K562 (cell line): ENCODE results near the gene PEX11B. TPM values are rescaled to one million over a fixed set of nuclear protein-coding genes. Genes with fewer than 3 reads are reported as not detected.
A peak's percentile ranks its signal among the peaks of the same experiment; 100 is the strongest.

Experiments used
- CHD2 ChIP-seq: IDR thresholded peaks from 2 replicates; pipeline ENCODE4 v1.6.1; 2011; ENCODE audit warnings: low read depth, low read length
- CREB1 ChIP-seq, 2 experiments: sonication (generic) in 1 of 2; formaldehyde crosslinking in 1 of 2; IDR thresholded peaks; 2 replicates each; pipeline versions ENCODE4 v1.6.1 to v1.8.0; 2012 to 2022; ENCODE audit warnings: inconsistent platforms in 1 of 2, mild to moderate bottlenecking in 1 of 2, missing genetic modification reagents in 1 of 2, moderate library complexity in 1 of 2
- DPF2 ChIP-seq: fragments of 450-650 bp; IDR thresholded peaks from 2 replicates; pipeline ENCODE4 v1.6.1; 2016
- HDAC1 ChIP-seq, 2 experiments: fragments of 450-650 bp; IDR thresholded peaks; 2 replicates each; pipeline ENCODE4 v1.6.1; 2016 to 2017; ENCODE audit warnings: inconsistent platforms in 1 of 2, mild to moderate bottlenecking in 1 of 2, moderate library complexity in 1 of 2
- HOXB6 ChIP-seq: fragments of 250-450 bp; sonication (Bioruptor Pico); IDR thresholded peaks from 2 replicates; pipeline ENCODE4 v1.5.1; 2022; ENCODE audit warnings: mild to moderate bottlenecking, borderline replicate concordance
- LARP7 ChIP-seq: fragments of 450-650 bp; IDR thresholded peaks from 2 replicates; pipeline ENCODE4 v1.6.1; 2016
- MYBL2 ChIP-seq, 2 experiments: fragments of 450-650 bp in 1 of 2; sonication (generic) in 1 of 2; formaldehyde crosslinking in 1 of 2; IDR thresholded peaks; 2 replicates each; pipeline versions ENCODE4 v1.6.1 to v1.8.1; 2017 to 2022; ENCODE audit warnings: borderline replicate concordance in 1 of 2, inconsistent platforms in 1 of 2, low read depth in 1 of 2, mild to moderate bottlenecking in 1 of 2, missing genetic modification reagents in 1 of 2, moderate library complexity in 1 of 2
- NCOA1 ChIP-seq: fragments of 450-650 bp; IDR thresholded peaks from 2 replicates; pipeline ENCODE4 v1.6.1; 2016; ENCODE audit warnings: low read depth
- NEUROD1 ChIP-seq: fragments of 150-350 bp; IDR thresholded peaks from 2 replicates; pipeline ENCODE4 v1.6.1; 2014; ENCODE audit warnings: borderline replicate concordance, low read length, low read depth; ENCODE audit not compliant: partially characterized antibody
- OTX1 ChIP-seq: fragments of 450-650 bp; formaldehyde crosslinking; IDR thresholded peaks from 2 replicates; pipeline ENCODE4 v1.4.0; 2022; ENCODE audit warnings: mild to moderate bottlenecking
- PHB ChIP-seq: fragments of 250-450 bp; sonication (Bioruptor Pico); IDR thresholded peaks from 2 replicates; pipeline ENCODE4 v1.5.0; 2021
- SIX5 ChIP-seq, 2 experiments: IDR thresholded peaks; 2 replicates each; pipeline ENCODE4 v1.6.1; 2011; ENCODE audit warnings: low read length in 2 of 2, borderline replicate concordance in 1 of 2, low read depth in 1 of 2, mild to moderate bottlenecking in 1 of 2, moderate library complexity in 1 of 2; ENCODE audit not compliant: insufficient read depth in 1 of 2
- SMC3 ChIP-seq: conservative IDR thresholded peaks from 2 replicates; pipeline ENCODE4 v1.6.1; 2011; ENCODE audit warnings: low read depth, low read length, improper control_type of control experiment; ENCODE audit not compliant: insufficient read depth
- SRSF3 ChIP-seq: fragments of 200-400 bp; formaldehyde crosslinking; IDR thresholded peaks from 2 replicates; pipeline ENCODE4 v1.6.1; 2016; ENCODE audit warnings: mild to moderate bottlenecking, low read length, moderate library complexity; ENCODE audit not compliant: insufficient read depth
- SUPT5H ChIP-seq: fragments of 450-650 bp; IDR thresholded peaks from 2 replicates; pipeline ENCODE4 v1.6.1; 2016
- ZNF146 ChIP-seq: IDR thresholded peaks from one replicate; pipeline ENCODE4 v1.6.1; 2018; ENCODE audit warnings: missing compliant biosample characterization; ENCODE audit not compliant: unreplicated experiment
- ZNF24 ChIP-seq: fragments of 450-650 bp; IDR thresholded peaks from 2 replicates; pipeline ENCODE4 v1.6.1; 2016
- ZNF589 ChIP-seq: fragments of 200-800 bp; sonication (Bioruptor generic); IDR thresholded peaks from 2 replicates; pipeline ENCODE4 v1.6.1; 2016; ENCODE audit warnings: low read depth, missing genetic modification characterization, missing compliant biosample characterization
- ZNF764 ChIP-seq: fragments of 250-450 bp; sonication (Bioruptor Pico); IDR thresholded peaks from 2 replicates; pipeline ENCODE4 v1.4.0; 2020; ENCODE audit warnings: low read depth, mild to moderate bottlenecking, moderate library complexity
- polyA plus RNA-seq, 8 experiments: library from polyadenylated mRNA; depleted of rRNA in 4 of 8; stranded (reverse) in 5 of 8; unstranded in 3 of 8; fragments of >200 nt; fragmentation: Nextera tagmentation in 2 of 8; fragmentation: Illumina TruSeq in 1 of 8; extraction: Ambion mirVana in 2 of 8; extraction: Trizol in 1 of 8; gene quantifications; 2 replicates each; pipeline versions ENCODE4 v1.2.1 to v1.2.3, GENCODE V29; 2011 to 2014; ENCODE audit warnings: inconsistent platforms in 1 of 8, missing spikeins in 1 of 8
- total RNA-seq, 7 experiments: library from RNA; depleted of rRNA in 6 of 7; stranded (reverse); fragments of >200 nt in 6 of 7; fragmentation: Illumina TruSeq in 2 of 7; extraction: Trizol in 2 of 7; gene quantifications; 2 replicates each; pipeline versions ENCODE4 v1.2.1 to v1.2.3, GENCODE V29; 2011 to 2021; ENCODE audit warnings: low replicate concordance in 1 of 7
- TF ChIP-seq, protein P1 (sequence below): fragments of 450-650 bp; IDR thresholded peaks from 2 replicates; pipeline ENCODE4 v1.7.0; 2016; ENCODE audit warnings: borderline replicate concordance
- TF ChIP-seq, protein P2 (sequence below), 2 experiments: fragments of 450-650 bp in 1 of 2; sonication (generic) in 1 of 2; formaldehyde crosslinking in 1 of 2; IDR thresholded peaks in 1 of 2; conservative IDR thresholded peaks in 1 of 2; 2 replicates each; pipeline versions ENCODE4 v1.6.1 to v1.8.1; 2016 to 2023; ENCODE audit warnings: mild to moderate bottlenecking in 2 of 2, moderate library complexity in 2 of 2, inconsistent platforms in 1 of 2, missing genetic modification reagents in 1 of 2
- TF ChIP-seq, protein P3 (sequence below): fragments of 450-650 bp; IDR thresholded peaks from 2 replicates; pipeline ENCODE4 v1.6.1; 2016; ENCODE audit warnings: mild to moderate bottlenecking

The PEX11B gene
- total and polyA plus RNA-seq, 9 of the 15 experiments (the other 6 are each of a cell fraction or from before 2014, with no cell fraction given) = 13.2 to 60.0 (median 21.7) TPM

DNA sequence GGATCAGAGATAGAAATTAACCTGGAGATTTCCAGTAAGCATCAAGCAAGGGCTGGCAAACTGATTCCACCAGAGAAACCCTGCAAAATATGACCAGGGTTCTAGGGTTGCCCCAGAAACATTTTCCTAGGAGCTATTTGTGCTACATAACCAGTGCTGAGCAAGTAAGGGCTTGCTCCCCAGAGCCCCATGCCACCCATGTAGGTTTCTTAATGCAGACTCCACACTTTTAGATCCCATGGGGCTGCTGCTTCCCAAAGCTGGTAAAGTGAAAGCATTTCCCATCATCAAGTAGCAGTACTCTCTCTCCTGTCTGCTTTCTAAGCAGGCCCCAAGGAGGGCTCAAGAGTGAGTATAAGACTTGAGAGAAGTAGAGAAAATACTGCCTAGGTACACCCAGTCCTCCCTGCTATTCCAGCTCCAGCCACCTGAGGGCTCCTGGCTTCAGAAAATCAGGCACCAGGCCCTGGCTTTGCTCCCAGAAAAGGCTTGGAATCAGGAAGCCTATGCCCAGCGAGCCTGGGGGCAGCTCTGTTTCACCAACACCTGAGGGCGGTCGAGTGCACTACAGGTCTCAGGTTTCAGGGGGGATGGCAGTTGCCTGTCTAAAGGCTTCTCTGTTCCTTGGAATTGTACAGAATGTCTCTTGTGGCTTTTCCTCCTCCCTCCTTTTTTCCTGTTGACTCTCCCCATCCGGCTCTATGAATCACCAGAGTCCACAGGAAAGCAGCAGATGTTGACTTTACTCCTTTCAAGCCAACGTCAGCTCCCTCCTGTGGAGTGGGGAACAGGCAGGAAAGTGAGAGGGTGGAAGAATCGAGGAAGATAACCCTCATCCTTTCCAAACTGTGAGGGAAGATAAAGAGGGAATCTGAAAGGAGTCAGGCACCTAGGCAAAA is 26.7 kb downstream of the PEX11B start (continued):
- TF ChIP-seq CREB1 (IDR thresholded peaks at IDR 0.05) (no peak), CREB1 (CRISPR knock-in tag; IDR thresholded peaks at IDR 0.05) (0 out of 2 replicates have a peak, but pooled peaks have one; percentile 11), SMC3 (peak; percentile 88), SIX5 (IDR thresholded peaks at IDR 0.05; ENCODE audit: borderline replicate concordance in 1 of 2, insufficient read depth in 1 of 2, low read depth in 1 of 2, low read length in 2 of 2) (0 out of 4 replicates have a peak, but pooled peaks of 1 of the 2 experiments have one; percentile 7), ZNF146 (CRISPR knock-in tag) (no peak), ZNF589 (CRISPR knock-in tag) (peak; percentile 20; the same call in 1 of the 2 replicates), MYBL2 (IDR thresholded peaks at IDR 0.05; ENCODE audit: low read depth) (no peak), MYBL2 (CRISPR knock-in tag; IDR thresholded peaks at IDR 0.05; ENCODE audit: borderline replicate concordance) (no peak), HOXB6 (CRISPR knock-in tag) (no peak), SRSF3 (no peak), ZNF24 (no peak; the same call in 1 of the 2 replicates), ZNF764 (peak; percentile 51; the same call in 1 of the 2 replicates), CHD2 (no peak), NEUROD1 (peak; percentile 20), LARP7 (no peak), HDAC1 (IDR thresholded peaks at IDR 0.05) (0 out of 4 replicates have a peak, but pooled peaks of 1 of the 2 experiments have one; percentile 18), SUPT5H (no peak), PHB (no peak), OTX1 (peak; percentile 38; the same call in 1 of the 2 replicates), NCOA1 (no peak), DPF2 (peak; percentile 24; the same call in 1 of the 2 replicates)
- TF ChIP-seq, protein P1, sequence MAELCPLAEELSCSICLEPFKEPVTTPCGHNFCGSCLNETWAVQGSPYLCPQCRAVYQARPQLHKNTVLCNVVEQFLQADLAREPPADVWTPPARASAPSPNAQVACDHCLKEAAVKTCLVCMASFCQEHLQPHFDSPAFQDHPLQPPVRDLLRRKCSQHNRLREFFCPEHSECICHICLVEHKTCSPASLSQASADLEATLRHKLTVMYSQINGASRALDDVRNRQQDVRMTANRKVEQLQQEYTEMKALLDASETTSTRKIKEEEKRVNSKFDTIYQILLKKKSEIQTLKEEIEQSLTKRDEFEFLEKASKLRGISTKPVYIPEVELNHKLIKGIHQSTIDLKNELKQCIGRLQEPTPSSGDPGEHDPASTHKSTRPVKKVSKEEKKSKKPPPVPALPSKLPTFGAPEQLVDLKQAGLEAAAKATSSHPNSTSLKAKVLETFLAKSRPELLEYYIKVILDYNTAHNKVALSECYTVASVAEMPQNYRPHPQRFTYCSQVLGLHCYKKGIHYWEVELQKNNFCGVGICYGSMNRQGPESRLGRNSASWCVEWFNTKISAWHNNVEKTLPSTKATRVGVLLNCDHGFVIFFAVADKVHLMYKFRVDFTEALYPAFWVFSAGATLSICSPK = no peak
- TF ChIP-seq, protein P2, sequence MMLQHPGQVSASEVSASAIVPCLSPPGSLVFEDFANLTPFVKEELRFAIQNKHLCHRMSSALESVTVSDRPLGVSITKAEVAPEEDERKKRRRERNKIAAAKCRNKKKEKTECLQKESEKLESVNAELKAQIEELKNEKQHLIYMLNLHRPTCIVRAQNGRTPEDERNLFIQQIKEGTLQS (IDR thresholded peaks at IDR 0.05) = peak; percentile 60; the same call in 1 of the 2 replicates
- TF ChIP-seq, protein P2 (CRISPR knock-in tag; conservative IDR thresholded peaks at IDR 0.05) = no peak
- TF ChIP-seq, protein P3, sequence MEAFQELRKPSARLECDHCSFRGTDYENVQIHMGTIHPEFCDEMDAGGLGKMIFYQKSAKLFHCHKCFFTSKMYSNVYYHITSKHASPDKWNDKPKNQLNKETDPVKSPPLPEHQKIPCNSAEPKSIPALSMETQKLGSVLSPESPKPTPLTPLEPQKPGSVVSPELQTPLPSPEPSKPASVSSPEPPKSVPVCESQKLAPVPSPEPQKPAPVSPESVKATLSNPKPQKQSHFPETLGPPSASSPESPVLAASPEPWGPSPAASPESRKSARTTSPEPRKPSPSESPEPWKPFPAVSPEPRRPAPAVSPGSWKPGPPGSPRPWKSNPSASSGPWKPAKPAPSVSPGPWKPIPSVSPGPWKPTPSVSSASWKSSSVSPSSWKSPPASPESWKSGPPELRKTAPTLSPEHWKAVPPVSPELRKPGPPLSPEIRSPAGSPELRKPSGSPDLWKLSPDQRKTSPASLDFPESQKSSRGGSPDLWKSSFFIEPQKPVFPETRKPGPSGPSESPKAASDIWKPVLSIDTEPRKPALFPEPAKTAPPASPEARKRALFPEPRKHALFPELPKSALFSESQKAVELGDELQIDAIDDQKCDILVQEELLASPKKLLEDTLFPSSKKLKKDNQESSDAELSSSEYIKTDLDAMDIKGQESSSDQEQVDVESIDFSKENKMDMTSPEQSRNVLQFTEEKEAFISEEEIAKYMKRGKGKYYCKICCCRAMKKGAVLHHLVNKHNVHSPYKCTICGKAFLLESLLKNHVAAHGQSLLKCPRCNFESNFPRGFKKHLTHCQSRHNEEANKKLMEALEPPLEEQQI = no peak
